Upper lobe of right lung (tissue), 1 donor: ENCODE results near the gene PRCP. TPM values are rescaled to one million over a fixed set of nuclear protein-coding genes. Genes with fewer than 3 reads are reported as not detected.

Experiments
- ATAC-seq: fragments of 200-7000 bp; cut with Tn5 transposase; one replicate; pipeline ENCODE4 v1.9.1; 2020; ENCODE audit warnings: mild to moderate bottlenecking, moderate library complexity
- DNase-seq: peaks from one replicate; pipeline ENCODE4 v3.0.0-alpha.2; 2020
- H3K27ac ChIP-seq: fragments of 200-600 bp; one replicate; pipeline ENCODE4 v1.8.0; 2022
- H3K27me3 ChIP-seq: fragments of 200-600 bp; one replicate; pipeline ENCODE4 v1.8.0; 2022; ENCODE audit warnings: mild to moderate bottlenecking
- H3K36me3 ChIP-seq: fragments of 200-600 bp; one replicate; pipeline ENCODE4 v1.8.0; 2022
- H3K4me1 ChIP-seq: fragments of 200-600 bp; one replicate; pipeline ENCODE4 v1.8.0; 2022
- H3K4me3 ChIP-seq: fragments of 200-600 bp; one replicate; pipeline ENCODE4 v1.8.0; 2022; ENCODE audit warnings: mild to moderate bottlenecking
- H3K9me3 ChIP-seq: fragments of 200-600 bp; one replicate; pipeline ENCODE4 v1.8.0; 2022
- CTCF ChIP-seq: fragments of 200-600 bp; IDR thresholded peaks from one replicate; pipeline ENCODE4 v1.8.0; 2022; ENCODE audit warnings: antibody characterized with exemption
- intact Hi-C: fragments of 100-400 bp; cut with DNase I; formaldehyde crosslinking; loops from one replicate; pipeline ENCODE4 v1.11.0; 2022
- total RNA-seq: library from RNA; stranded (reverse); fragmentation: NEBNext Ultra II Directional; extraction: Animal tissue kit (Norgen Biotek cat#: 25700); gene quantifications from one replicate; pipeline ENCODE4 v1.2.1, GENCODE V29; 2021
- donor health status: DM: no; HTN: yes; CAD: no; lungs with severe emphysema.

PRCP gene
- total RNA-seq, 1 donor from 2014 or later, result 91.3 TPM

DNA sequence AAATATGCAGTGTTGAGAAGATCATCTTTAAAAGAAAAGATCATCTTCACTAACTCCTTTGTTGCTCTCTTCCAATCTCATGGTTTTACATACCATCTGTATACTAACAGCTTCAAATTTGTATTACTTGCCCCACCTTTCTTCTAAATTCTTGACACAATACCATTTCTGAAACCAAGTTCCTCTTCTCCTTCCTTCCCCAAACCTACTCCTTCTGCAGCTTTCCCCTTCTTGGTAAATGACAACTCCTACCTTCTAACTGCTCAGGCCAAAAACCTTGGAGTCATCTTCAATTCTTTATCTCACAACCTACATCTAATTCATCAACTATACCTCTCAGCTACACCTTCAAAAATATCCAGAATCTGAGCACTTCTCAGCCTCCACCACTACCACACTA is 9.3 kb downstream of the PRCP start:
- no peak for DNase-seq
- H3K27ac ChIP-seq, result no peak overlapping the region
- H3K4me3 ChIP-seq, result peak overlapping the region; percentile 24
- H3K27me3 ChIP-seq, result no peaks in the 10 kb centered on the region
- ATAC-seq, result peak; percentile 49
- intact Hi-C loops, result no loop called here
- H3K4me1 ChIP-seq, result peaks cover 11% of the 10 kb centered on the region
- H3K9me3 ChIP-seq, result no peaks in the 10 kb centered on the region
- no peak for TF ChIP-seq CTCF
- H3K36me3 ChIP-seq, result no peaks in the 10 kb centered on the region

DNA sequence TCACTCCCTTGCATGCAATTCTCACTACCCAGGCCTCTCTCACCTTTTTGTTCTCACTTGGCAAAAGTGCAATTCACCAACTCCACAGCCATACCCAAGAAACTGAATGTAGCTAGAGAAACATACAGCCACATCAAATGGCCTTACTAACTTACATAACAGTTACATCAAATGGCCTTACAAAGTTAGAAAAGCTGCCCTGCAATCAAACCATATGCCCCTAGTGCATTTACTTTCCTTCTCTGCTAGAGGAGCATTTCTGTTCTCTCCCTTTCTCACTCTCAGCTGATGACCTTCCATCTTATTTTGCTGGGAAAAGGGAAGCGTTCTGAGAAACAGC is 10.3 kb downstream of the PRCP start:
- H3K27me3 ChIP-seq, result no peaks in the 10 kb centered on the region
- ATAC-seq (no peak), DNase-seq (no peak)
- H3K36me3 ChIP-seq, result no peaks in the 10 kb centered on the region
- H3K4me3 ChIP-seq, result peak overlapping the region; percentile 24
- H3K4me1 ChIP-seq, result peaks cover 8% of the 10 kb centered on the region
- intact Hi-C loops, result no loop called here
- no peaks in the 10 kb centered on the region for H3K9me3 ChIP-seq
- H3K27ac ChIP-seq, result peak overlapping the region; percentile 19
- TF ChIP-seq CTCF, result no peak

DNA sequence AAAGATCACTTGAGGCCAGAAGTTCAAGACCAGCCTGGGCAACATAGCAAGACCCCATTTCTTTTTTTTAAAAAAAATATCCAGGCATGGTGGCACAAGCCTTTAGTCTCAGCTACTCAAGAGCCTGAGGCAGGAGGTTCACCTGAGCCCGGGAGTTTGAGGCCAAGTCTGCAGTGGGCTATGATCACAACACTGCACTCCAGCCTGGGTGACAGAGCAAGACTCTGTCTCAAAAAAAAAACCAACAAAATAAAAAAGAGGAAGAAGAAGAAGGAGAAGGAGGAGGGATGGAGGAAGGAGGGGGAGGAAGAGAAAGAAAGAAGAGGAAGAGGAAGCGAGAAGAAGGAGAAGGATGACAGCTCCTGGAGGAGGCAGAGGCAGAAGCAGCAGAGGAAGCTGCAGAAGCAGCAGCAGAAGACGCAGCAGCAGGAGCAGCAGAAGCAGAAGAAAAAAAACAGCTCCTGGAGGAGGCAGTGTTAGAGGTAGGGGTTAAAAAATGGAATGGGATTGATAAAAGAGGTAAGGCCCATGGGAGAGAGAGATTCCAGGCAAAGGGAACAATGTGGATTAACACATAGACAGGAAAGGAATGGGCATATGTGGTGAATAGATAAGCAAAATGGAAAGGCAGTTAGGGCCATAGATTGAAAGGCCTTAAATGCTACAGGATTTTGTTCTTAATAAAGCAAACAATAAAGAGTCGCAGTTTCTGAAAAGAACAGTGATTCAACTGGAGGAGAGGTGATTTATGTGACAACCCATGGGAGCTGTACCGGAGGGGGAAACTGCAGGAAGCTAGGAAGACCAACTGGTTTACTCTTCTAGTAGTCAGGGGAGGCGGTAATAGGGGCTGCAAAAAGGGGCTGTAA is 10.9 kb downstream of the PRCP start:
- peaks cover 10% of the 10 kb centered on the region for H3K4me1 ChIP-seq
- peak; percentile 92 for ATAC-seq
- H3K27me3 ChIP-seq, result no peaks in the 10 kb centered on the region
- H3K9me3 ChIP-seq, result no peaks in the 10 kb centered on the region
- no peak overlapping the region for H3K27ac ChIP-seq
- intact Hi-C loops, result no loop called here
- no peaks in the 10 kb centered on the region for H3K36me3 ChIP-seq
- TF ChIP-seq CTCF, result no peak
- DNase-seq, result no peak
- H3K4me3 ChIP-seq, result peak overlapping the region; percentile 24

DNA sequence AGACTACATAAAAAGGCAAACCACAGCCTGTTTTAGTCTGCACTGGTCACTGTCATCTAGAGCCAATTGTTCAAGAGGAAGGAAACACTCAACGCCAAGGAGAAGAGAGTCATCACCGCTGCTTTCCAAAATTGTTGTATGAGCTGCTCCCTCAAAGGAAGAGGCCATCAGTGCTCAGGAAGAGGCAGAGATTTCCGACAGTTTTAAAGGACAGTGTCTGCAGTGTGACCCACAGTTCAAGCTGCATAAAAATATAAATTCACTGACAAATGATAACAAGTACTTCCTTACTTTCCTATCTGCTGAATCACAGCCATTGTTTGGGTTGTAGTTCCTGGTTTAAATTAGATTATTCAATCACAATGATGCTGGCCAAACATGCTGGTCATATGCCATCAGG is 16.4 kb downstream of the PRCP start:
- Histone ChIP-seq H3K36me3 (no peaks in the 10 kb centered on the region), H3K9me3 (no peaks in the 10 kb centered on the region), H3K4me1 (peaks cover 6% of the 10 kb centered on the region), H3K27me3 (no peaks in the 10 kb centered on the region), H3K27ac (no peak overlapping the region), H3K4me3 (no peak overlapping the region)
- intact Hi-C loops, result no loop called here
- TF ChIP-seq CTCF, result no peak
- ATAC-seq (peak; percentile 69), DNase-seq (no peak)

DNA sequence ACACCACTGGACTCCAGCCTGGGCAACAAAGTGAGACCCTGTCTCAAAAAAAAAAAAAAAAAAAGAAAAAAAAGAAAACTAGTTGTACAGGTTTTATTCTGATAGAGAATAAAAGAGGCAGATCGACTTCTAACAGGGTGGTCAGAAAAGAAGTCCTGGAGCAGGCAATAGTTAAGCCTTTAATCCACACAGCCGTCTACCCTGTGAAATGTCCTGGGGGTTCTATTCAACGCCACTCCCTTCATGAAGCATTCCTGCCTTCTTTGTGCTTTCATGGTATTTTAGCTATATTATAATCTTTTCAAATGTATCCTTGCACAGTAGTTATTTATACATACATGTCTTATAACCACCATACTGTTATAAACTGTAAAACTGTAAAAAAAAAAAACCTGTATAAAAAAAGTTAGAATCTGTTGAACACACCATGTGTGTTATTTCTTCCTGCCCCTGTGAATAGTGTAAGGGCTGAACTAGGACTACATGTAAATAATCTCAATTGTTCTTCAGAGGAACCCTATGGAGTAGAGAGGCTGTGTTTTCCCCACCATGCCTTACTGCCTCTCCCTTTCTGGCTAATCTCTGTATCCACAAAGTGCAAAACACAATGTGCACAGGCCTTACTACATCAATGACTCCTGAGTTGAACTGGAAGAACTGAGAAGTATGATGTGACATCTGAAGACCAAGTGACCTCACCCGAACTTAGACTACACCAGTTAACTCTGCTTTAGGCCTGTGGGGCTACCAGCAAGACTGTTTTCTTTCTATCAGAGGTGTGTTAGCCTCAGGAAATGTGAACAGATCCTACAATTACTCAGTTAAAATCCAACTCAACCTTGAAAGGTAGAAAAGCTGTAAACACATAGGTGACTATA is 25.3 kb downstream of the PRCP start:
- H3K9me3 ChIP-seq, result no peaks in the 10 kb centered on the region
- H3K27ac ChIP-seq, result no peak overlapping the region
- no peak for ATAC-seq
- no peak for DNase-seq
- no peaks in the 10 kb centered on the region for H3K27me3 ChIP-seq
- H3K36me3 ChIP-seq, result no peaks in the 10 kb centered on the region
- no peak for TF ChIP-seq CTCF
- H3K4me3 ChIP-seq, result no peak overlapping the region
- peaks cover 15% of the 10 kb centered on the region for H3K4me1 ChIP-seq
- intact Hi-C loops, result no loop called here
